ENCODE results near the gene GUCY1A1. TPM values are rescaled to one million over a fixed set of nuclear protein-coding genes. Genes with fewer than 3 reads are reported as not detected.

Gene GUCY1A1
- total RNA-seq, 1 experiment from 2014 or later: 0.17 TPM

GRCh38 chr4:155713911-155714310 is 47.3 kb downstream of the GUCY1A1 start:
- H3K4me2 ChIP-seq: no peak overlapping the region
- intact Hi-C loops (cut with micrococcal nuclease; ENCODE audit: unreplicated experiment): no loop called here
- no peaks in the 10 kb centered on the region for H3K9me3 ChIP-seq (ENCODE audit: insufficient read depth, low read depth)
- H3K79me2 ChIP-seq (ENCODE audit: low read depth): no peaks in the 10 kb centered on the region
- H4K20me1 ChIP-seq (ENCODE audit: insufficient read depth): no peaks in the 10 kb centered on the region
- no peak for TF ChIP-seq CTCF (conservative IDR thresholded peaks at IDR 0.05)
- DNase-seq: no peak
- H2AFZ ChIP-seq: no peak overlapping the region
- H3K4me3 ChIP-seq: no peak overlapping the region
- POLR2A ChIA-PET (ENCODE audit: unreplicated experiment): no interaction called here
- no peaks in the 10 kb centered on the region for H3K36me3 ChIP-seq (ENCODE audit: low read depth)
- H3K4me1 ChIP-seq (replicated peaks; ENCODE audit: insufficient read depth): no peaks in the 10 kb centered on the region
- no peaks in the 10 kb centered on the region for H3K9me2 ChIP-seq (ENCODE audit: insufficient read depth)
- no peak overlapping the region for H3K27ac ChIP-seq
- no TSS peak for BruUV-seq (replicated peaks)
- no peaks in the 10 kb centered on the region for H3F3A ChIP-seq (ENCODE audit: insufficient read depth, low read depth)
- CTCF ChIA-PET: no interaction called here
- H3K27me3 ChIP-seq (ENCODE audit: insufficient read depth, low read depth): no peaks in the 10 kb centered on the region

GRCh38 chr4:155722336-155722735 is 55.7 kb downstream of the GUCY1A1 start:
- POLR2A ChIA-PET (ENCODE audit: unreplicated experiment): no interaction called here
- intact Hi-C loops (cut with micrococcal nuclease; ENCODE audit: unreplicated experiment): no loop called here
- H3K9me2 ChIP-seq (ENCODE audit: insufficient read depth): no peaks in the 10 kb centered on the region
- CTCF ChIA-PET: no interaction called here
- no peak overlapping the region for H3K27ac ChIP-seq
- H2AFZ ChIP-seq: no peak overlapping the region
- no peaks in the 10 kb centered on the region for H3K9me3 ChIP-seq (ENCODE audit: insufficient read depth, low read depth)
- TF ChIP-seq CTCF (conservative IDR thresholded peaks at IDR 0.05) (no peak), EZH2 (IDR thresholded peaks at IDR 0.05; ENCODE audit: low read depth) (no peak)
- no peak overlapping the region for H3K4me3 ChIP-seq
- H3K4me1 ChIP-seq (replicated peaks; ENCODE audit: insufficient read depth): no peaks in the 10 kb centered on the region
- H3K4me2 ChIP-seq: no peak overlapping the region
- H4K20me1 ChIP-seq (ENCODE audit: insufficient read depth): no peaks in the 10 kb centered on the region
- no peaks in the 10 kb centered on the region for H3K79me2 ChIP-seq (ENCODE audit: low read depth)
- no peaks in the 10 kb centered on the region for H3F3A ChIP-seq (ENCODE audit: insufficient read depth, low read depth)
- DNase-seq: no peak
- no peaks in the 10 kb centered on the region for H3K36me3 ChIP-seq (ENCODE audit: low read depth)
- no TSS peak for BruUV-seq (replicated peaks)
- no peaks in the 10 kb centered on the region for H3K27me3 ChIP-seq (ENCODE audit: insufficient read depth, low read depth)

- ChIA-PET CTCF (no interaction called here), POLR2A (ENCODE audit: unreplicated experiment) (no interaction called here)
- H3K27ac ChIP-seq: no peak overlapping the region
- H3K4me3 ChIP-seq: no peak overlapping the region
- TF ChIP-seq CTCF (conservative IDR thresholded peaks at IDR 0.05): no peak
- no peak for TF ChIP-seq EZH2 (IDR thresholded peaks at IDR 0.05; ENCODE audit: low read depth)
- H3K9me2 ChIP-seq (ENCODE audit: insufficient read depth): no peaks in the 10 kb centered on the region
- H4K20me1 ChIP-seq (ENCODE audit: insufficient read depth): no peaks in the 10 kb centered on the region
- H3K9me3 ChIP-seq (ENCODE audit: insufficient read depth, low read depth): no peaks in the 10 kb centered on the region
- H3K27me3 ChIP-seq (ENCODE audit: insufficient read depth, low read depth): no peaks in the 10 kb centered on the region
- H3K4me2 ChIP-seq: no peak overlapping the region
- H3F3A ChIP-seq (ENCODE audit: insufficient read depth, low read depth): no peaks in the 10 kb centered on the region
- H2AFZ ChIP-seq: no peak overlapping the region
- H3K79me2 ChIP-seq (ENCODE audit: low read depth): no peaks in the 10 kb centered on the region
- H3K4me1 ChIP-seq (replicated peaks; ENCODE audit: insufficient read depth): no peaks in the 10 kb centered on the region
- no TSS peak for BruUV-seq (replicated peaks)
- intact Hi-C loops (cut with micrococcal nuclease; ENCODE audit: unreplicated experiment): no loop called here
- no peaks in the 10 kb centered on the region for H3K36me3 ChIP-seq (ENCODE audit: low read depth)
- DNase-seq: no peak
Measured at GRCh38 chr4:155722816-155723499, 56.3 kb downstream of the GUCY1A1 start.
